Measurements from ENCODE around the gene TBC1D21.

GRCh38 chr15:73870700-73871408 is 2.5 kb upstream of the TBC1D21 start:
- TF ChIP-seq CTCF (IDR thresholded peaks at IDR 0.05; ENCODE audit: insufficient read depth, low read depth, low read length): no peak
- no peak for TF ChIP-seq EZH2 (IDR thresholded peaks at IDR 0.05; ENCODE audit: insufficient read depth, low read length)

Data from astrocyte (in vitro differentiated cells and primary cell).